GM15510 (cell line): Measurements from ENCODE around the gene ALX1.

Experiments used
- POLR2A ChIP-seq: IDR thresholded peaks from 3 replicates; pipeline ENCODE4 v1.6.1; 2011; ENCODE audit warnings: borderline replicate concordance; ENCODE audit not compliant: insufficient read length; ENCODE audit errors: extremely low read depth

The ALX1 gene

GRCh38 chr12:85350356-85350755, 70.3 kb downstream of the ALX1 start:
- TF ChIP-seq POLR2A, result no peak
